AG20443 (cell line): ENCODE data around the gene IL23R.
A peak's percentile ranks its signal among the peaks of the same experiment; 100 is the strongest.

Source experiments
- DNase-seq: peaks from one replicate; pipeline ENCODE4 v3.0.0; 2012; ENCODE audit warnings: low spot score, mixed read lengths

IL23R gene

GRCh38 chr1:67304023-67304422, 137.8 kb downstream of the IL23R start:
- DNase-seq = no peak

GRCh38 chr1:67306547-67306946, 140.3 kb downstream of the IL23R start:
- no peak for DNase-seq

GRCh38 chr1:67307251-67308060, 141.2 kb downstream of the IL23R start, which contains the start of gene IL12RB2:
Gene IL12RB2 (plus strand): TSS chr1:67307873. CDS start chr1:67320369, 12,496 bp downstream.
- peak; percentile 34 for DNase-seq

GRCh38 chr1:67308136-67308535, 141.9 kb downstream of the IL23R start:
- DNase-seq = no peak
